ENCODE results near the gene MARCHF9.

Gene MARCHF9

DNA sequence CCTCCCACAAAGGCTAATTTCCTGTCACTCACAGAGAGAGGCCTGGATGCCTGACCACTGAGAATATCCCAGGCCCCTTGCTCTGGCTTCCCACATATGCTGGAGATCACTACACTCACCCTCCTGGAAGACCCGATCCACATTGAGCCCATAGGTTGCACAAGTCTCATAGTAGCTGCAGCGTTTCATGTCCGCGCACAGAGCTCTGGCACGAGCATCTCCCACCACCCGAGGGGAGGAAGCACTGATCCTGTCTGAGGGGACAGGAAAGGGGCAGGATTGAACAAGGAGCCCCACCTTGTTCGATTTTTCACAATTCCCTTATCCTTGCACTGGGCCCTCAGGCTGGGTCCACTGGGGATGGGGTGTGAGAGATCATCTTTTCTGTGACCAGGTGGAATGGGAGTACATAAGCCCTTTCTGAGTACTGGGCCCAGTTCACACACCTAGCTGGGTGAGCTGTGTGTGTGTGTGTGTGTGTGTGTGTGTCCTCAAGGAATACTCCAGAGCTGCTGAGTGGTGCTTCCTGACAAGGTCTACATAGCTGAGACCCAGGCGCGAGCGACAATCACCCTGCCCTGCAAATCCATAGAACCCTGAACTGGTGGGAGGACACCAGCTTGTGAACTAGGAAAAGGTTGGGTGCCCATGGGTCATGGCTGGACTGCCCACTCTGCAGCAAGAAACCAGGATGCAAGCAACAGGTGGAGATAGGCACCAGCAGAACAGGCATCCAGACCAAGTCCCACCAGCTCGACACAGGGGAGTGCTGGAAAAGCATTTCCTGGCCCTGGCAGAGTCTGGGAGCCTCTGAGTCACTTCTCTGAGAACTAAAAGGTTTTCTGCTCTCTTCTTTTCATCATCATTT lies 21.9 kb upstream of the MARCHF9 start:
- H3K27ac ChIP-seq: no peak overlapping the region
- no peak for TF ChIP-seq ZFX (IDR thresholded peaks at IDR 0.05; ENCODE audit: borderline replicate concordance)
- TF ChIP-seq, protein P1, sequence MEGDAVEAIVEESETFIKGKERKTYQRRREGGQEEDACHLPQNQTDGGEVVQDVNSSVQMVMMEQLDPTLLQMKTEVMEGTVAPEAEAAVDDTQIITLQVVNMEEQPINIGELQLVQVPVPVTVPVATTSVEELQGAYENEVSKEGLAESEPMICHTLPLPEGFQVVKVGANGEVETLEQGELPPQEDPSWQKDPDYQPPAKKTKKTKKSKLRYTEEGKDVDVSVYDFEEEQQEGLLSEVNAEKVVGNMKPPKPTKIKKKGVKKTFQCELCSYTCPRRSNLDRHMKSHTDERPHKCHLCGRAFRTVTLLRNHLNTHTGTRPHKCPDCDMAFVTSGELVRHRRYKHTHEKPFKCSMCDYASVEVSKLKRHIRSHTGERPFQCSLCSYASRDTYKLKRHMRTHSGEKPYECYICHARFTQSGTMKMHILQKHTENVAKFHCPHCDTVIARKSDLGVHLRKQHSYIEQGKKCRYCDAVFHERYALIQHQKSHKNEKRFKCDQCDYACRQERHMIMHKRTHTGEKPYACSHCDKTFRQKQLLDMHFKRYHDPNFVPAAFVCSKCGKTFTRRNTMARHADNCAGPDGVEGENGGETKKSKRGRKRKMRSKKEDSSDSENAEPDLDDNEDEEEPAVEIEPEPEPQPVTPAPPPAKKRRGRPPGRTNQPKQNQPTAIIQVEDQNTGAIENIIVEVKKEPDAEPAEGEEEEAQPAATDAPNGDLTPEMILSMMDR (IDR thresholded peaks at IDR 0.05): no peak

DNA sequence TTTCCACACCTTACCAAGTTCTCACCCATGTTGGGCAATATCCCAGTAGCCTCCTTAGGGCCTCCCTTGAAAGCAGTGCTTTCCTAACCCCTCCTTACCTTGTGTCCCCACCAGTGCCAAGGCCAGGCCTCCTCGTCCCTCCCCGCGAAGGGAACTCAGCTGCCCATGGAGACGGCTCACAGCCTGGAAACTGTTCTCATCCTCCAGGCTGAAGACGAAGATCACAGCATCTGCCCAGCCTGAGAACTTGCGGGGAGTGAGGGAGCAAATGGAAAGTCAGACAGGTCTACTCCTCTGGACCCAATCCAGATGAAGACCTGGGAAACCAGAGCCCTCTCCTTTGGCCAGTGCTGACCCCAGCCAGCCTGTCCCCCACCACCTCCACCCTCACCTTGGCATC lies 21.0 kb upstream of the MARCHF9 start:
- TF ChIP-seq, protein P1 (IDR thresholded peaks at IDR 0.05): no peak
- no peak for TF ChIP-seq ZFX (IDR thresholded peaks at IDR 0.05; ENCODE audit: borderline replicate concordance)

DNA sequence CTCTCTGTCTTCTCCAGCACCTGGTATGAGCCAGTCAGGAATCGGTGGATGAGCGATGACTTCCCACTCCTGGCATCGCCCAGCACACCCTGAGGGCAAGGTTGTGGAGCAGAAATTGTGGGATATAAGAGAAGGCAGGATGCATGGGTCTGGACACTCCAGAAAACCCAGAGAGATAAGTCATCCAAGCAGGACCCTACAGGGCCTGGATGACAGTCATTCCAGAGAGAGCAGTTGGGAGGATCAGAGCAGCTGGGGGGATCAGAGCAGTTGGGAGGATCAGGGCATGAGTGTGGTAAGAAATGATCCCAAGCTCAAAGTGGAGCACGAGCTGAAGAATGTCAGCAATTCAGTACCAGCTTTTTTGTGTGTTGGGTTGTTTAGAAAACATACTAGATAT lies 20.3 kb upstream of the MARCHF9 start:
- no peak overlapping the region for H3K27ac ChIP-seq
- no peak for TF ChIP-seq ZFX (IDR thresholded peaks at IDR 0.05; ENCODE audit: borderline replicate concordance)
- TF ChIP-seq, protein P1 (IDR thresholded peaks at IDR 0.05): no peak

More for the DNA sequence above, 21.0 kb upstream of the MARCHF9 start:
- no peak overlapping the region for H3K27ac ChIP-seq

DNA sequence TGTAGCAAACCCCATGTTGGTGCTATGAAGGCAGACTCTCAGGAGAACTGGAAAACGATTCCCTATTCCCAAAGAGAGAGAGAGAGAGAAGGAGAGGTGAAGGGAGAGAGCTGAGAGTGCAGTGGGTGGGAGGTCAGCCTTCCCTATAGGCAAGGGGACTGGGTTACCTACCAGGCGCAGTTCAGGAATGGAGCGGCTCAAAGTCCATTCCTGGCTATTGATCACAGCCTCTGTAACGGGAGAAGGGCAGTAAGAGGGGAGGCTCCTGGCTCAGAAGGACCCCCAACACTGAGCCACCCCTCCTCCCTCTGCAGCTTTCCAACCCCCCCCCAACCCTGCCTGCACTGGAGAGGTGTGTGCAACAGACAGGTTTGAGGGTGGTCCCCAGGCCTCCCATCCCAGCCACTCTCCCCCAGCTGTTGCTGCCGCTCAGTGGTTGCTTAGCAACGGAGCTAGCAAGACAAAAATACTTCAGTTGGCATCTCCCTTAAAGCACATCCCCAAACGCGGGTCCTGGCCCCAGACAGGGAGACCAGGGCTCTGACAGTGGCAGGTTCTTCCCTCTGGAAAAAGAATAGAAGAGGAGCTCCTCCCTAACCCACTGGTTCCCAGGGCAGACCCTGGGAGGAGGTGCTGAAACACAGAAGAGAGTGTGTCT lies 19.6 kb upstream of the MARCHF9 start:
- TF ChIP-seq, protein P1 (IDR thresholded peaks at IDR 0.05): no peak
- TF ChIP-seq ZFX (IDR thresholded peaks at IDR 0.05; ENCODE audit: borderline replicate concordance): no peak
- no peak overlapping the region for H3K27ac ChIP-seq

DNA sequence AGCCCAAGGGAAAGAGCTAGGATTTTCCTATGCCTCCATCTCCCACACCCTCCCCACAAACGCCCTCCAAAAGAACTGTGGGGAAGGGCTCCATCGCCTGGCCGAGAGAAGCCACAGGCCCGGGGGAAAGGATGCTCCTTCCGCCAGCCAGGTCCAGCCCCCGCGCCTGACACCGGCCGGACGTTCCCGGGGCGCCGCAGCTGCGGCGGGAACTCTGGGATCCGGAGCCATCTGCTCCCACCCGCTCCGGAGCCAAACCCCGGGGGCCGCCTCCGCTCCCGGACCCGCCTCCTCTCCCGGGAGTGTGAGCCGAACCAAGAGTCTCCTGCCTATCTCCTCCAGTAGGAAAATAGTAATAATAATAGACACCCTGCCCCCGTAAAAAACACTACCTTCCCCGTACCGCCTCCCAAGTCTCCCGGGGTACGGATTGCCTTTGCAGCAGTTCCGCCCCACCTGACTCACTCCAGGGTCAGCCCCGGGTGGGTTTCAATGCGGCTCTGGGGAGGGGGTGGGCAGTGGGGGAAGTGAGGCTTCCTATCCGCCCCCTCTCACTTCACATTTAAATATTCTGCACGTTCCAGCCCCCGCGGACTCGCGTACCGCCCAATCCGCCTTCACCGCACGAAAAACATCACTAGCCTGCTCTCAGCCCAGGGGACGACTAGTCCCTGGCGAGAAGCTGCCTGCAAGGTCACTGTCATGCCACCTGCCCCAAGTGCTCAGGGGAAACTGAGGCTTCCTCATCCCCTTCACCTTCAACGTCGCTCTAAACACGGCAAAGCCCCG lies 18.8 kb upstream of the MARCHF9 start:
- TF ChIP-seq, protein P1 (IDR thresholded peaks at IDR 0.05): peak; percentile 41
- TF ChIP-seq ZFX (IDR thresholded peaks at IDR 0.05; ENCODE audit: borderline replicate concordance): no peak
- no peak overlapping the region for H3K27ac ChIP-seq

DNA sequence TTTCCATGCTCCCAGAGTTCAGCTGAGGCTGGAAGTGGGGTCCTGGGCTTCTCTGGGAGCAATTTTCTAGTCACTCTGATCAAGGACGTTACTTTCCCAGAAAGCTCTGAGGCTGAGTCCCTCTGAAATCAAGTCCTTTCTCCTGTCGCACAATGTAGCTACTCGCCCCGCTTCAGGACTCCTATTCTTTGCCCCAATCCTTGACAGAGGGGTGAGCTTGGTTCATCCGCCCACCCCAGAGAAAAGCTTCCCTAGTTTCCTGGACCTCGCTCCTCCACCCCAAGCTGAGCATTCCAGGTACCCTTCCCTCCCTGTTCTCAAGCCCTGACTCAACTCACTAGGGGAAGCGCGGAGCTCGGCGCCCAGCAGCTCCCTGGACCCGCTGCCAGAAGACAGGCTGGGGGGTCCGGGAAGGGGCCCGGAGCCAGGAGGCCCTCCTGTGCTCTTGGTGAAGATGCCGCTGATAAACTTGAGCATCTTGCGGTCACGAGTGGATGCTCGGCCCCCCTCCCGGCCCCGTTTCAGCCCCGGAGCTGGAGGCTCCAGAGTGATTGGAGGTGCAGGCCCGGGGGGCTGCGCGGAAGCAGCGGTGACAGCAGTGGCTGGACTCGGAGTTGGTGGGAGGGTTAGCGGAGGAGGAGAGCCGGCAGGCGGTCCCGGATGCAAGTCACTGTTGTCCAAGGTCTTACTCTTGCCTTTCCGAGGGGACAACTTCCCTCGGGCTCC lies 18.0 kb upstream of the MARCHF9 start:
- TF ChIP-seq ZFX (IDR thresholded peaks at IDR 0.05; ENCODE audit: borderline replicate concordance): no peak
- TF ChIP-seq, protein P1 (IDR thresholded peaks at IDR 0.05): no peak
- no peak overlapping the region for H3K27ac ChIP-seq
